Neural cell (in vitro differentiated cells): ENCODE results near the gene PAPPA2. TPM values are rescaled to one million over a fixed set of nuclear protein-coding genes. Genes with fewer than 3 reads are reported as not detected.

Experiments
- H2AFZ ChIP-seq: fragments of 200-600, 300-800 bp; sonication (generic), shearing (Covaris generic); 2 replicates; pipeline ENCODE4 v1.6.0; 2014; ENCODE audit warnings: low read depth, mild to moderate bottlenecking, antibody characterized with exemption, low read length, moderate library complexity
- H3F3A ChIP-seq: fragments of 200-600 bp; shearing (Covaris generic); 2 replicates; pipeline ENCODE4 v1.6.1; 2016; ENCODE audit warnings: mild to moderate bottlenecking, moderate library complexity, mixed read lengths, antibody characterized with exemption, low read length; ENCODE audit not compliant: insufficient read depth, poor library complexity, severe bottlenecking
- H3K27ac ChIP-seq: fragments of 200-600, 300-800 bp; sonication (generic), shearing (Covaris generic); 2 replicates; pipeline ENCODE4 v1.5.1; 2014; ENCODE audit warnings: mild to moderate bottlenecking, low read length, moderate library complexity
- H3K27me3 ChIP-seq: fragments of 300-800, 200-600 bp; sonication (generic), shearing (Covaris generic); 2 replicates; pipeline ENCODE4 v1.6.0; 2014; ENCODE audit warnings: mild to moderate bottlenecking, low read depth, low read length, moderate library complexity; ENCODE audit not compliant: insufficient read depth
- H3K36me3 ChIP-seq: fragments of 300-800, 200-600 bp; sonication (generic), shearing (Covaris generic); 2 replicates; pipeline ENCODE4 v1.5.1; 2014; ENCODE audit warnings: mild to moderate bottlenecking, antibody characterized with exemption, low read length, moderate library complexity; ENCODE audit not compliant: insufficient read depth
- H3K4me2 ChIP-seq: fragments of 300-800, 200-600 bp; sonication (generic), shearing (Covaris generic); 2 replicates; pipeline ENCODE4 v1.6.0; 2014; ENCODE audit warnings: mild to moderate bottlenecking, low read length
- H3K4me3 ChIP-seq: fragments of 300-800, 200-600 bp; sonication (generic), shearing (Covaris generic); 2 replicates; pipeline ENCODE4 v1.5.1; 2014; ENCODE audit warnings: mild to moderate bottlenecking, low read length, moderate library complexity
- H3K79me2 ChIP-seq: fragments of 200-600 bp; shearing (Covaris generic); replicated peaks from 2 replicates; pipeline ENCODE4 v1.6.0; 2014; ENCODE audit warnings: mild to moderate bottlenecking, low read length, moderate library complexity; ENCODE audit not compliant: insufficient read depth
- H3K9ac ChIP-seq: fragments of 300-800, 200-600 bp; sonication (generic), shearing (Covaris generic); 2 replicates; pipeline ENCODE4 v1.6.1; 2016; ENCODE audit warnings: mild to moderate bottlenecking, low read length, mixed read lengths
- H3K9me2 ChIP-seq: fragments of 200-600 bp; shearing (Covaris generic); 2 replicates; pipeline ENCODE4 v1.6.1; 2016; ENCODE audit warnings: mild to moderate bottlenecking, low read length, mixed read lengths; ENCODE audit not compliant: insufficient read depth
- H3K9me3 ChIP-seq: fragments of 200-600, 300-800 bp; sonication (generic), shearing (Covaris generic); 2 replicates; pipeline ENCODE4 v1.6.1; 2016; ENCODE audit warnings: mild to moderate bottlenecking, mixed run types, low read length, moderate library complexity, mixed read lengths
- H4K20me1 ChIP-seq: fragments of 200-600 bp; shearing (Covaris generic); 2 replicates; pipeline ENCODE4 v1.6.1; 2016; ENCODE audit warnings: mild to moderate bottlenecking, mixed run types; ENCODE audit not compliant: insufficient read depth
- CTCF ChIP-seq: fragments of 450-650 bp; IDR thresholded peaks from 2 replicates; pipeline ENCODE4 v1.5.1; 2014; ENCODE audit warnings: antibody characterized with exemption, mild to moderate bottlenecking, moderate library complexity; ENCODE audit not compliant: poor library complexity, severe bottlenecking
- EP300 ChIP-seq: fragments of 450-650 bp; conservative IDR thresholded peaks from 2 replicates; pipeline ENCODE4 v1.6.1; 2014; ENCODE audit warnings: antibody characterized with exemption, mild to moderate bottlenecking, moderate library complexity; ENCODE audit not compliant: poor library complexity, severe bottlenecking
- EZH2 ChIP-seq: fragments of 200-600, 300-800 bp; shearing (Covaris generic), sonication (generic); IDR thresholded peaks from 2 replicates; pipeline ENCODE4 v1.6.1; 2014; ENCODE audit warnings: antibody characterized with exemption, low read length, borderline replicate concordance, mild to moderate bottlenecking; ENCODE audit not compliant: insufficient read depth, poor library complexity, severe bottlenecking
- MXI1 ChIP-seq: fragments of 450-650 bp; conservative IDR thresholded peaks from 2 replicates; pipeline ENCODE4 v1.6.1; 2014; ENCODE audit warnings: antibody characterized with exemption, mild to moderate bottlenecking; ENCODE audit not compliant: poor library complexity, severe bottlenecking
- POLR2AphosphoS5 ChIP-seq: IDR thresholded peaks from 2 replicates; pipeline ENCODE4 v1.6.1; 2012
- RAD21 ChIP-seq: fragments of 450-650 bp; conservative IDR thresholded peaks from 2 replicates; pipeline ENCODE4 v1.6.1; 2014; ENCODE audit warnings: antibody characterized with exemption, mild to moderate bottlenecking, moderate library complexity
- REST ChIP-seq: IDR thresholded peaks from 2 replicates; pipeline ENCODE4 v1.6.1; 2012; ENCODE audit warnings: borderline replicate concordance
- SMC3 ChIP-seq: fragments of 450-650 bp; conservative IDR thresholded peaks from 2 replicates; pipeline ENCODE4 v1.6.1; 2014; ENCODE audit warnings: antibody characterized with exemption, mild to moderate bottlenecking, moderate library complexity; ENCODE audit not compliant: poor library complexity
- TAF1 ChIP-seq: IDR thresholded peaks from 2 replicates; pipeline ENCODE4 v1.6.1; 2012; ENCODE audit warnings: low read depth
- polyA plus RNA-seq: library from polyadenylated mRNA; depleted of rRNA; stranded (reverse); fragments of >200 nt; gene quantifications from 2 replicates; pipeline ENCODE4 v1.2.3, GENCODE V29; 2014

The PAPPA2 gene
- polyA plus RNA-seq, 1 donor from 2014 or later = 0.59 TPM

GRCh38 chr1:176434234-176434633 lies 28.7 kb upstream of the PAPPA2 start:
- TF ChIP-seq TAF1 = no peak
- TF ChIP-seq EP300 = no peak
- no peak for TF ChIP-seq SMC3
- TF ChIP-seq RAD21 = no peak
- no peak for TF ChIP-seq CTCF
- H3K27me3 ChIP-seq = no peaks in the 10 kb centered on the region
- H3K79me2 ChIP-seq = no peaks in the 10 kb centered on the region
- H3K9me2 ChIP-seq = no peaks in the 10 kb centered on the region
- H3K4me2 ChIP-seq = no peak overlapping the region
- no peaks in the 10 kb centered on the region for H3K36me3 ChIP-seq
- H3K27ac ChIP-seq = no peak overlapping the region
- no peak overlapping the region for H2AFZ ChIP-seq
- H3K9me3 ChIP-seq = no peaks in the 10 kb centered on the region
- no peaks in the 10 kb centered on the region for H4K20me1 ChIP-seq
- H3K9ac ChIP-seq = no peak overlapping the region
- H3F3A ChIP-seq = no peaks in the 10 kb centered on the region
- no peak overlapping the region for H3K4me3 ChIP-seq

- no peak overlapping the region for H3K4me3 ChIP-seq
Observed at GRCh38 chr1:176436251-176436650, 26.7 kb upstream of the PAPPA2 start.

GRCh38 chr1:176440176-176440575 lies 22.8 kb upstream of the PAPPA2 start:
- H3F3A ChIP-seq = no peaks in the 10 kb centered on the region
- H3K4me3 ChIP-seq = no peak overlapping the region
- no peak overlapping the region for H3K4me2 ChIP-seq
- H3K27me3 ChIP-seq = no peaks in the 10 kb centered on the region
- no peak for TF ChIP-seq EZH2
- TF ChIP-seq TAF1 = no peak
- TF ChIP-seq MXI1 = no peak
- TF ChIP-seq REST = no peak
- TF ChIP-seq POLR2AphosphoS5 = no peak
- no peak for TF ChIP-seq EP300
- no peak for TF ChIP-seq RAD21
- TF ChIP-seq CTCF = no peak
- TF ChIP-seq SMC3 = no peak
- no peaks in the 10 kb centered on the region for H4K20me1 ChIP-seq
- no peak overlapping the region for H3K27ac ChIP-seq
- H3K9me2 ChIP-seq = no peaks in the 10 kb centered on the region
- no peaks in the 10 kb centered on the region for H3K36me3 ChIP-seq
- H3K79me2 ChIP-seq = no peaks in the 10 kb centered on the region
- no peak overlapping the region for H3K9ac ChIP-seq
- H2AFZ ChIP-seq = no peak overlapping the region
- H3K9me3 ChIP-seq = no peaks in the 10 kb centered on the region

More at GRCh38 chr1:176436251-176436650, 26.7 kb upstream of the PAPPA2 start:
- no peaks in the 10 kb centered on the region for H3K9me2 ChIP-seq
- H2AFZ ChIP-seq = no peak overlapping the region
- no peaks in the 10 kb centered on the region for H3K27me3 ChIP-seq
- no peaks in the 10 kb centered on the region for H3K9me3 ChIP-seq
- no peaks in the 10 kb centered on the region for H3K36me3 ChIP-seq
- H3K79me2 ChIP-seq = no peaks in the 10 kb centered on the region
- no peak overlapping the region for H3K27ac ChIP-seq
- H3K9ac ChIP-seq = no peak overlapping the region
- H3F3A ChIP-seq = no peaks in the 10 kb centered on the region
- no peak overlapping the region for H3K4me2 ChIP-seq
- no peak for TF ChIP-seq MXI1
- H4K20me1 ChIP-seq = no peaks in the 10 kb centered on the region
